Measurements from ENCODE around the gene TRAPPC10.
A peak's percentile ranks its signal among the peaks of the same experiment; 100 is the strongest.

The TRAPPC10 gene

DNA sequence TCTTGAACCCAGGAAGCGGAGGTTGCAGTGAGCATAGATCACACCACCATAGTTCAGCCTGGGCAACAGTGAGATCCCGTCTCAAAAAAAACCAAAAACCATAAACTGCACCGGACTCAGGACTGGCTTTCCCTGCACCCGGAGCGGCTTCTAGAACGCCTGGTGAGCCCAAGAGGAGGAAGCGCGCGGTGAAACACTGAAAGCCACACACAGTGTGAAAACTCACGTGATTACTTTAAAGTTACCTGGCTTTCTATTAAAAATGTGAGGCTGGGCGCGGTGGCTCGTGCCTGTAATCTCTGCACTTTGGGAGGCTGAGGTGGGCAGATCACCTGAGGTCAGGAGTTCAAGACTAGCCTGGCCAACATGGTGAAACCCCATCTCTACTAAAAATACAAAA lies 7.0 kb upstream of the TRAPPC10 start:
- no peak overlapping the region for H3K27ac ChIP-seq
- TF ChIP-seq POLR2AphosphoS5 (IDR thresholded peaks at IDR 0.05; ENCODE audit: borderline replicate concordance, low read depth, low read length) = no peak
- TF ChIP-seq FOXP2 (optimal IDR thresholded peaks at IDR 0.05; ENCODE audit: control extremely low read depth, extremely low read length, insufficient read depth) = no peak
- no peak for TF ChIP-seq EZH2 (IDR thresholded peaks at IDR 0.05)

GRCh38 chr21:44005593-44005992 lies 6.5 kb upstream of the TRAPPC10 start:
- no peaks in the 10 kb centered on the region for H3K9me3 ChIP-seq (ENCODE audit: low read depth, low read length)
- no peak for DNase-seq (ENCODE audit: low read depth, low spot score)
- H3K9ac ChIP-seq (ENCODE audit: insufficient read length) = no peak overlapping the region
- H3K27ac ChIP-seq = no peak overlapping the region
- no peak for TF ChIP-seq POLR2AphosphoS5 (IDR thresholded peaks at IDR 0.05; ENCODE audit: borderline replicate concordance, low read depth, low read length)
- TF ChIP-seq FOXP2 (optimal IDR thresholded peaks at IDR 0.05; ENCODE audit: control extremely low read depth, extremely low read length, insufficient read depth) = no peak
- no peak for TF ChIP-seq EZH2 (IDR thresholded peaks at IDR 0.05)
- no peak overlapping the region for H3K4me3 ChIP-seq
- H3K36me3 ChIP-seq (ENCODE audit: insufficient read depth, low read length) = no peaks in the 10 kb centered on the region

More for the DNA sequence above, 7.0 kb upstream of the TRAPPC10 start:
- Histone ChIP-seq H3K9me3 (ENCODE audit: low read depth, low read length) (no peaks in the 10 kb centered on the region), H3K4me3 (no peak overlapping the region), H3K36me3 (ENCODE audit: insufficient read depth, low read length) (no peaks in the 10 kb centered on the region), H3K9ac (ENCODE audit: insufficient read length) (no peak overlapping the region)
- no peak for DNase-seq (ENCODE audit: low read depth, low spot score)

DNA sequence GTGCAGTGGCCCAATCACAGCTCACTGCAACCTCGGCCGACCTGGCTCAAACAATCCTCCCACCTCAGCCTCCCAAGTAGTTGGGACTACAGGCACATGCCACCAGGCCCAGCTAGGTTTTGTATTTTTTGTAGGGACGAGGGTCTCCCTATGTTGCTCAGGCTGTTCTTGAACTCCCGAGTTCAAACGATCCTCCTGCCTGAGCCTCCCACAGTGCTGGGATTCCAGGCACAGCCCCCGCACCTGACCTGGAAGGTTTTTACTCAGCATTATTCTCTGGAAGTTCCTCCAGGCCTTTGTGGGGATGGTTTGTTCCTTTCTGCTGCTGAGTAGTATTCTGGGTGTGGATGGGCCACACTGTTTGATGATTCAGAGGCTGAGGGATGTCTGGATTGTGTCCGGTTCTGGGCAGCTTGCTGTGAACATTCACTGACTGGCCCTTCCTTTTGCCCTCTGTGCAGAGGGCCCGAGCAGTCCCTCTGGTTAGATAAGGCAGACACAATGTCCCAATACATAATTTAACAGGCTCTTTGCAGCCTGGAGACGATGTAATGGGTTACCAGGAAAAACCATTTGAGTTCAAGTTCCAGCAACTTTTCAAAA lies 6.0 kb upstream of the TRAPPC10 start:
- no peak overlapping the region for H3K27ac ChIP-seq
- H3K9ac ChIP-seq (ENCODE audit: insufficient read length) = no peak overlapping the region
- no peak overlapping the region for H3K4me3 ChIP-seq
- H3K36me3 ChIP-seq (ENCODE audit: insufficient read depth, low read length) = no peaks in the 10 kb centered on the region
- H3K9me3 ChIP-seq (ENCODE audit: low read depth, low read length) = no peaks in the 10 kb centered on the region
- no peak for DNase-seq (ENCODE audit: low read depth, low spot score)
- TF ChIP-seq EZH2 (IDR thresholded peaks at IDR 0.05) (no peak), POLR2AphosphoS5 (IDR thresholded peaks at IDR 0.05; ENCODE audit: borderline replicate concordance, low read depth, low read length) (no peak), FOXP2 (optimal IDR thresholded peaks at IDR 0.05; ENCODE audit: control extremely low read depth, extremely low read length, insufficient read depth) (no peak)

- H3K9ac ChIP-seq (ENCODE audit: insufficient read length) = no peak overlapping the region
- no peak for DNase-seq (ENCODE audit: low read depth, low spot score)
- H3K27ac ChIP-seq = no peak overlapping the region
- H3K4me3 ChIP-seq = no peak overlapping the region
- H3K36me3 ChIP-seq (ENCODE audit: insufficient read depth, low read length) = no peaks in the 10 kb centered on the region
- no peak for TF ChIP-seq EZH2 (IDR thresholded peaks at IDR 0.05)
- TF ChIP-seq FOXP2 (optimal IDR thresholded peaks at IDR 0.05; ENCODE audit: control extremely low read depth, extremely low read length, insufficient read depth) = no peak
- TF ChIP-seq POLR2AphosphoS5 (IDR thresholded peaks at IDR 0.05; ENCODE audit: borderline replicate concordance, low read depth, low read length) = no peak
- H3K9me3 ChIP-seq (ENCODE audit: low read depth, low read length) = no peaks in the 10 kb centered on the region
Measured at GRCh38 chr21:44006656-44007055, 5.5 kb upstream of the TRAPPC10 start.

DNA sequence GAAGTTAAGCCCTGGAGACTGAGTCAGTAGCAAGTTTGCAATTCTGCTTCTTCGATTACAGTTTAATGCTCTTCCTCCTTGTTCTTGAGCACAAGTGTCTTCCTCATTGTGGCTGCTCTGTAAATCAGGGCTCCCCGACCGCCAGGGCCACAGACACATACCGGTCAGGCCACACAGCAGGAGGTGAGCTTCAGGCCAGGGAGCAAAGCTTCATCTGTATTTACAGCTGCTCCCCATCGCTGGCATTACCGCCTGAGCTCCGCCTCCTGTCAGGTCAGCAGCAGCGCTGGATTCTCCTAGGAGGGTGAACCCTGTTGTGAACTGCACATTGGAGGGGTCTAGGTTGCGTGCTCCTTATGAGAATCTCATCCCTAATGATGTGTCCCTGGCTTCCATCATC lies 1.7 kb upstream of the TRAPPC10 start:
- DNase-seq (ENCODE audit: low read depth, low spot score) = no peak
- H3K27ac ChIP-seq = no peak overlapping the region
- H3K9ac ChIP-seq (ENCODE audit: insufficient read length) = no peak overlapping the region

GRCh38 chr21:44011123-44011522 lies 986 bp upstream of the TRAPPC10 start:
- H3K27ac ChIP-seq = 0 out of 2 replicates have a peak overlapping the region, but pooled peaks have one; percentile 81
- H3K9me3 ChIP-seq (ENCODE audit: low read depth, low read length) = no peaks in the 10 kb centered on the region
- peak overlapping the region; percentile 92 for H3K4me3 ChIP-seq
- TF ChIP-seq POLR2AphosphoS5 (IDR thresholded peaks at IDR 0.05; ENCODE audit: borderline replicate concordance, low read depth, low read length) = no peak
- no peak for DNase-seq (ENCODE audit: low read depth, low spot score)
- no peaks in the 10 kb centered on the region for H3K36me3 ChIP-seq (ENCODE audit: insufficient read depth, low read length)
- H3K9ac ChIP-seq (ENCODE audit: insufficient read length) = peak overlapping the region; percentile 94

More for the DNA sequence above, 1.7 kb upstream of the TRAPPC10 start:
- TF ChIP-seq EZH2 (IDR thresholded peaks at IDR 0.05) (no peak), POLR2AphosphoS5 (IDR thresholded peaks at IDR 0.05; ENCODE audit: borderline replicate concordance, low read depth, low read length) (no peak), FOXP2 (optimal IDR thresholded peaks at IDR 0.05; ENCODE audit: control extremely low read depth, extremely low read length, insufficient read depth) (no peak)
- no peaks in the 10 kb centered on the region for H3K36me3 ChIP-seq (ENCODE audit: insufficient read depth, low read length)
- H3K4me3 ChIP-seq = no peak overlapping the region
- H3K9me3 ChIP-seq (ENCODE audit: low read depth, low read length) = no peaks in the 10 kb centered on the region

DNA sequence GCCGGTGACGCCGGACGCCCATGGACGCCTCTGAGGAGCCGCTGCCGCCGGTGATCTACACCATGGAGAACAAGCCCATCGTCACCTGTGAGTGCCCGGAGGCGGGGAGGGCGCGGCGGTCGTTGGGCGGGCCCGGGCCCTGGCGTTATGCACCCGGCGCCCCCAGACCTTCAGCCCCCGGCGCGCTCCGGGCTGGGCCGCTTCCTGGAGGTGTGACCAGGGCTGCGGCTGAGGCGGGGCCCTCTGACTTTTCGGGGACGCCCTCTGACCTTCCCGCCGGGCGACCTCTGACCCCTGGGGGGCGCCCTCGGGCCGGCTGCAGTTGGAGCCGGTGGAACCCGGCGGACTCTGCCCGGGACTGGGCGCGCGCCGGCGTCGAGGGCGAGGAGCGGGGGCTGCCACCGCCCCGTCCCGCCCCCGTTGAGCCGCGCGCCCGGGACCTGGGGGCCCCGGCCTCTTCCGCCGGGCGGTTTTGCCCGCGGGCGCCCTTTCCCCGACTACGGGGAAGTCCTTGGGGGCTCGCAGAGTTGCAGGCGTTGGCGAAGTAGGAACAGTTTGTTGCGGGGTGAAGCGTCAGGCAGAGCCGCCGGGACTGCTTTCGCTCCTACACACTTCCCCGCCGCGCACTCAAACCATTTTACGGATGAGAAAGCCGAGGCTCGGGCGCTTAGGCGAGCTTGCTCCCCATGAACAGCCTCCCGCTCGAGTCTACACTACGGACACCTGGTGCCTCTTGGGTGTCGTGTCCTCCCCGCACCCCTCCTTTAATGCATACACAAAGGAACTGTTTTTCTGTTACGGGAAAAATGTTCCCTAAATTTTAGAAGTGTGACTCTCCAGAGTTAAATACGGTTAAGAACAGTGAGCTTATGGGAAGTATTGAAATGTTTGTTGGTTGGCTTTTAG lies 618 bp downstream of the TRAPPC10 start:
- Histone ChIP-seq H3K27ac (peak overlapping the region; percentile 82), H3K36me3 (ENCODE audit: insufficient read depth, low read length) (no peaks in the 10 kb centered on the region), H3K9ac (ENCODE audit: insufficient read length) (peak overlapping the region; percentile 75), H3K9me3 (ENCODE audit: low read depth, low read length) (no peaks in the 10 kb centered on the region), H3K4me3 (peak overlapping the region; percentile 92)
- no peak for DNase-seq (ENCODE audit: low read depth, low spot score)
- TF ChIP-seq EZH2 (IDR thresholded peaks at IDR 0.05) (no peak), POLR2AphosphoS5 (IDR thresholded peaks at IDR 0.05; ENCODE audit: borderline replicate concordance, low read depth, low read length) (no peak)

DNA sequence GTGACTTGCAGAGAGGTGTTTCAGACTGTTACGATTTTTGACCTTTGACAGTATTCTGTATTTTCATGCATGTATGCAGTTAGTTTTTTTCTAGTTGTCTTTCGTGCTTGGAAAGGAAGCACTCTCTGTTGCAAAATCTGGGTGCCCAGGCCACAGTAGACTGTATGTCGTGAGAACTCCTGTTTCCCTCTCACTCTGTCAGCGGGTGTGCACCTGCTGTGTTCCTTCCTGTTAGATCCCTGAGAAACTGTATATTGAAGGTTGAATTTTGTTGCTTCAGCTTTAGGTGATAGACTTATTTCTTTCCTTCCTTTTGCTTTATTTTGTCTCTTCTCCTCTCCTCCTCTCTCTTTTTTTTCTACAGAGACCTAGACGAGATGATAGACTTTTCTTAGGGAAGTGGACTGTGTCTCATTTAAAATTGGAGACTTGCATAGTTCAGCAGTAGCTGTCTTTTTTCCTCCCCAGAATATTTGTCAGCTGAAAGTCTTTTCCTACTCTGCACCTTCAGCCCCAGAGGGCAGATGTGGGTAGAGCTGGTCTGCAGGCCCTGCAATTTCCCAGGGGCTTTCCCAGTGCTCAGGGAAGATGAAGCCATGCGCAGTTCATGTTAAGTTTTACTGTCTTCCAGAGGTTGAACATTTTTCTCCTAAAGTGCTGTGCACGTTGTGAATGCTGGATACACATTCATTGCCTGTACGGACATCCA lies 1.4 kb downstream of the TRAPPC10 start:
- peak overlapping the region; percentile 82 for H3K27ac ChIP-seq
- TF ChIP-seq EZH2 (IDR thresholded peaks at IDR 0.05) = no peak
- TF ChIP-seq FOXP2 (optimal IDR thresholded peaks at IDR 0.05; ENCODE audit: control extremely low read depth, extremely low read length, insufficient read depth) = no peak
- TF ChIP-seq POLR2AphosphoS5 (IDR thresholded peaks at IDR 0.05; ENCODE audit: borderline replicate concordance, low read depth, low read length) = no peak
- H3K9ac ChIP-seq (ENCODE audit: insufficient read length) = peak overlapping the region; percentile 75
- H3K9me3 ChIP-seq (ENCODE audit: low read depth, low read length) = no peaks in the 10 kb centered on the region
- no peak for DNase-seq (ENCODE audit: low read depth, low spot score)
- no peaks in the 10 kb centered on the region for H3K36me3 ChIP-seq (ENCODE audit: insufficient read depth, low read length)
- H3K4me3 ChIP-seq = peak overlapping the region; percentile 92
